Stimulated activated CD4-positive, alpha-beta T cell treated with anti-CD3 and anti-CD28 coated beads, Interleukin-1b, Interleukin-23, amount 100 ng/mL, for 48 hours (primary cell): Measurements from ENCODE around the gene HELT.
A peak's percentile ranks its signal among the peaks of the same experiment; 100 is the strongest.

ENCODE experiments used
- DNase-seq: peaks from one replicate; pipeline ENCODE4 v3.0.0-alpha.2; 2020

The HELT gene

DNA sequence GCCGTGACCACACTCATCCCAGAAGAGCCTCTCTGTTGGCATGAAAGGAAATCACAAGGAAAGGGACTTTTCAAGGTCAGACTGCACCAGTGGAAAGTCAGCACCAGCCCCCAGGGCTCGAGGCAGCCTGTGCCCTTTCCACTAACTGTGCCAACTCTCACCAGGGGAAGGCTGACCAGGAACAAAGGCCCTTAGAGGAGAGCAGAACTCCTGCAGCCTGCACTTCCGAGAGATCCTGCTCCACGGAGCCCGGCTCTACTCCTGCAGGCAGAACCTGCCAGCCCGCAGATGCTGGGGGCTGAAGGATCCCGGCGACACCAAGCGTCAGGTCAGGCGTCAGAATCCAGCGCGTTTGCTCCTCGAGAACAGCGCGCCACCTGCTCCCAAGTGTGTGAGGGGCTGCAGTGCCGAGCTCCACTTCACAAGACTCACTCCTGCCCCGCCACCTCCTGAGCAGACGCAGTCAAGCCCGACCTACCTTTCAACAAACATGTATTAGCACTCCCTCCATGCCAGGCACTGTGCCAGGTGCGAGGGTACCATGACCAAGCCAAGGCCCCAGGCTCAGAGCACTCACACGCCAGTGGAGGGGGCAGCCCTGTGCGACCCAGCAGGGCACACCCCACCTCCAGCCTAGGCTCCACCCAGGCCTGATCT, 13.6 kb upstream of the HELT start:
- no peak for DNase-seq

DNA sequence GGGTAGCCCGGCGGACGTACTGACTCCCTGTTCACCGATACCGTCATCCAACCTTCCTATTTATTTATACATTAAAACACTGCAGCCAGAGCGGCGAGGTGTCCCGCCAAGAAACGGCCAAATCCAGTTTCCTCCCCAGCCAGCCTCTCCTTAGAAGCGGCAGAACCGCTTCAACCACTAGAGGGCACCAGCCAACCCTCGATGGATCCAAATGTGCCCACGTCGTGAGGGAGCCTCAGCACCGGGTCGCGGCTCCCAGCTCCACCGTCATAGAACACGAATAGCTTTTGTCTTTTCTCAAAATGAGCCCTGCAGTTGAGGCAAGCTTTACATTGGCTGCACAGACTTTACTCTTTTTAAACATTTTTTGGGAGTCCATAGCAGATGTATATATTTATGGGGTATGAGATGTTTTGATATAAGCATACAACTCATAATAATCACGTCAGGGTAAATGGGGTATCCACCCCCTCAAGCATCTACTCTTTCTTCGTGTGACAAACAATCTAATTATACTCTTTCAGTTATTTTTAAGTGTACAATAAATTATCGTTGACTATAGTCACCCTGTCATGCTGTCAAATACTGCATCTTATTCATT, 13.0 kb upstream of the HELT start:
- peak; percentile 80 for DNase-seq

DNA sequence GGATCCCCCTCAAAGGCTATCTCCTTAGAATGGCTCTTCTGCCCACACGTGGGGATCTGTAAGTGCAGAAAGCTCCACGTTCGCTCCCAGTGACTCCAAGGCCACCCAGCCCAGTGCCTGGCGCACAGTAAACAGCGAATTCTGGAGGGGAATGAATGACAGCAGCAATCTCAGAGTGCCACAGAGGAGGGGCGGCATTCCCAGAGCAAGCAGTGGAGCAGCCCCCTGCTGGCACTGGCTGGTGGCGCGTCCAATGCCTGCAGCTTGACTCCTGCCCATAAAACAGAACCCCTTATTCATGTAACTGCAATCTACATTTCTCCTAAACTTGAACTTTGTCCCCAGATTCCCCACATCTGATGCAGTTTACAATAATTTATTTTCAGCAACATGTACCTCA, 6.9 kb upstream of the HELT start:
- DNase-seq, result no peak

DNA sequence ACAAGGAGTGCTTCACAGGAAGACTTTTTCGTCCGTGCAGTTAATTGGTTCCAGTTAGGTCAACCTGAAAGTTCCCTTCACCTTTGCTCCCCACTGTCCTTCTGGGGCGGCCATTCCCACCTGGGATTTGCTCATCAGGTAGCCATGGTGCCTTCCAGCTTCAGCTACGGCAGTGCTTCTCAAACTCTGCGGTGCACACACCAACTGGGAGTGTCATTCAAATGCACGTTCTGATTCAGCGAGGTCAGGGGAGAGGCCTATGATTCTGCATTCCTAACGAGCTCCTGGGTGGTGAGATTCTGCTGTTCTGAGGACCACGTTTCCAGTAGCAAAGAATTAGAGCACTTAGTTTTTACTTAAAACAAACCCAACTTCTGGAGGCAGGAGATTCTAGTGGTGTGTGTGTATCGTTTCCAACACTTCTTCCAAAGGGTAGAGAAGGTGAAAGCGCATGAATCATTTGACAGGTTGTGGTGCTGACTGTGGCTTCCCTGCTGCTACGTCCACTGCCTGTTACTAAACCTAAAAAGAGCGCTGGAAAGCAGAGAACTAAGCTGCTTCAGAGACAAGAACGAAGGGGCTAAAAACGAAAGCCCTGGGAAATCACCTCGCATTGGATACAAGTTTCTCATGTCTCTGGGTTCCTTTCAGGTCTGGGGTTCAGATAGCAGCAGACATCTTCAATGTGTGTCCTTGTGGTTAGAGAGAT, 4.7 kb upstream of the HELT start:
- no peak for DNase-seq

DNA sequence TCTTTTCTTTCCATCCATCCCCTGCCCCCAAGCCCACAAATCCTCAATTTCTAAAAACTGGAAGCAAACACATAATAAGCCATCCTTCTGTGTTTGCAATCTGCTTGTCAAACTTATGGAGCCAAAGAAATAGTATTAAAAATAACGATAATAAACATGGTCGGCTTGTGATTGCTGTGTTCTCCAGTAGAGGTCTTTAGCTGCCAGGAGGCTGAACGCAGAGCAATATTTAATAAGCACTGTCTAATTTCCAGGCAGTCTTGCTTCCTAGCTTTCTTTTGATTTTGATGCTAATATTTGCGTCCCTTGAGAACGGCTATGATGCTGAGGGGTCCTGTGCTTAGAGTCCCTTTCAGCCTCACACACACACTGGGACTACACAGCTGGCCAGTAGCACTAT, 3.2 kb upstream of the HELT start:
- no peak for DNase-seq

DNA sequence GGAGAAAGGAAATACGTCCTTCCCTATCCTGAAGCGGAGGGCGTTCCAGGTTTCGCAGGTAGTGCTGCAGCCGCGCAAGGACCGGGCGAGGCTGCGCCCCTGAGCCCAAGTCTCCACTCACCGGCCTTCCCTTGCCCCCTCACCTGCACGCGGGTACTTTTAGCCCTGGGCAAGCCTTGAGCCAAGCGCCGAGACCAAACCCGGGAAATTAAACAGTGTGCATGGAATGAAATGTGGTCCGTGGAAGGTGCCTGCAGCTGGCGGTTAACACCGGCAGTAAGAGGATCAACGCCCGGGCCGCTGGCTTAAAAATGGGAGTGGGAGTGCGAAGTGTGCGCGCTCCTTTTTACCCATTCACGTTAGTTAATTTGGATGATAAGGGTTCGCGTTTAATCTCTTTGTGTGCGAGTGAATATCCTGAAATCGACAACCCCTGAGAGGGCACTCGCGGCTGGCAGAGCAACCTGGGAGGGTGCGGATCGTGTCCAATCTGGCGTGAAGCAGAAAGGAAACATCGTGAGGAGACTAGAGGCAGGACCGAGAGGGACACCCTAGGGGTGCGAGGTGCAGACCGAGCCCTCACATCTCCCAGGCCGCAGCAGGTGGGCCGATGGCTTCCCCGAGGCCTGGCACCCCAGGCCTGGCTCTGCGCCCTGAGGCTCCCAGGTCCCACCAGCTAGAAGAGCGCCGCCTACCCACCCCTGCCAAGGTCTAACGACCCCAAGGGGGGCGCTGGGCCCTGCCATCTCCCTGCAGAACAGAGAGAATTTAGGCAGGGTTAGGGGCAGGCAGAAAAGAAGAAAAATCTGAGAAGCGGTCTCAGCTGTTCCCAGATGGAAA, 2.0 kb upstream of the HELT start:
- DNase-seq, result no peak

DNA sequence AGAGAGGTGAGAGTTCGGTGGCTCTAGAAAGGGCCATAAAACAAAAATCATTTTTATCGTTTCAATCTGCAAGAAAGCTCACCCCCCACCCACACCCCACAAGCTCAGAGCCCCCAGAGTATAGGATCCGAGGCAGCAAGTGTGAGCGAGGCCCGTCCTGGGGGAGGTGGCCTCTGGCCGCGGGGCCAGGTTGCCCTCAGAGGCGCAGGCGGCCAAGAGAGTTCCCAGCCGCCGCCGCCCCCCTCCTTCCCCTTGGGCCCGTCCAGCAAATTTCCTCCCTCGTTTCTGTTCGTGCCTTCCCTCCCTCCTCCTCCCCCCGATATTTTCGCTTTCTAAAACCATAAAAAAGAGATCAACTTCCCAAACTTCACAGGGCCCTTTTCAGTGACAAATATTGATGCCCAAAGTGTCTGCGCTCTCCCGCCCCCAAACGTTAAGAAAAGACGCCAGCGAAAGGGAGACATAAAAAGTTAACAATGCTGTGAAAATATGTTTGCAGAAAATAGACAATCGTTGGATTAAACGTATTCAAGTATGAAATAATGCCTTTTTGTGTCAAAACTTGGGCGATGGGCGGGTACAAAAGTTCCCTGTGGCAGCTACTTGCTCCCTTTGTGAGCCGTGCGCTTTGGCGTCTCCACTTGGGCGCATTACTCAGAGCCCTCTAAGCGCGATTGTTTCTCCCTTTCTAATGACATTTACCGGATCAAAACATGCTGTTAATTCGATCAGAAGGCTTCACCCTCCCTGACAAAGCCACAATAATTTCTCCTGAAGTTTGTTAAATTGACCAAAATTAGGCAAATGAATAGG, 1.1 kb upstream of the HELT start:
- no peak for DNase-seq

DNA sequence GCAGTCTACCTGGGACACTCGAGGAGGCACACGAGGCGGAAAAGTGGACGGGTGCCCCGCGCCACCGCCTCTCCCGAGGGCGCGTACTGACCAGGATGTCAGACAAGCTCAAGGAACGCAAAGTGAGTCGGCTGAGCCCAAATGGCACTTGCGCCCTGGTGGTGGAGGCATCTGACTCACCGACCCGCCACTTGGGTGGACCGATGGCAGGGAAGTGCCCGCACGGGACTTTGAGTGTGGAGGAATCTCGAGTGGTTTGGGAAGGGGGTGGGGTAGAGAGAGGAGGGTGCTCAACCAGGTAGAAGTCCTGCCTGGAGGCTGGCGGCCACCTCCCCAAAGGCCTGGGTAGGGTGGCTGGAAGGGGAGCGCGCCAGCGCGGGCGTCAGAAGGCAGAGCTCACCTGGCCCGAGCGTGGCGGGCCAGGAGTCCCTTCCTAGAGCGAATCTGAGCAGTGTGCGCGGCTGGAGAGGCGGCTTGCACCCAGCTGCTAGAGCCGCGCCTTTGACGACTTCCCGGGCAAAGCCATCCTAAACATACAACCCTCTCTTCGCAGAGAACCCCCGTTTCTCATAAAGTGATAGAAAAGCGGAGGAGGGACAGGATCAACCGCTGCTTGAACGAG, 655 bp downstream of the HELT start:
- DNase-seq, result no peak

DNA sequence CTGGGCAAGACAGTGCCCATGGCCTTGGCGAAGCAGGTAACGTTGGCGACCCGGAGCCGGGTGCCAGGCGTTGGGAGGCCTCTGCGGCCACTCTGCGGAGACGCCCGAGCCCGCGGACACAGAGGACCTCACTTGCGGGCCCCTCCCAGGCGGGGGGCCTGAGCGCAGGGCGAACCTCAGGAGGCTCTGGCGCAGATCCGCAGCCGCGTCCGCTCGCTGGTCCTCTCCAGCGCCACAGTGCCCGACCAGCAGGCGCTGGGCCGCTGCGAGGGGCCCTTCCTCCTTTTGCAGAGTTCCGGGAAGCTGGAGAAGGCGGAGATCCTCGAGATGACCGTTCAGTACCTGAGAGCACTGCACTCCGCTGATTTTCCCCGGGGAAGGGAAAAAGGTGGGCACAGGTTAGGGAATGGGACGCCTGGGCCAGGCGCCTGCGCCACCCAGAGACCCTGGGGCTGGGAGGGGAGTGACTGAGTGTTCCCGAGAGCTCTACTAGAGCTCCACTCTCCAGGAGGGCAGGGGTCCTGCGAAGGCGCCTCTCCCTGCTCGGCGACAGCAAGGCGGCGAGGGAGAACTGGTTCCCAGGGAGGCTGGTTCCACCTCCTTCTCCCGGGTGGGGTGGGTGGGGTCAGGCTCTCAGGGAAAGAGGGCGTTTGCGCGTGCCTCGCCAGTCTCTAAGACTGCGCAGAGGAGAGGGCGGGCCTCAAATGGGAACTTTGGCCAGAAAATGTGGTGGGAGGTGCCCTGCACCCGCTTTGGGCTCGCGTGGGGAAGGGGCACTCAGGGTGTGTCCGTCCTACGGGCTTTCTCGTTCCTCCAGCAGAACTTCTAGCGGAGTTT, 1.4 kb downstream of the HELT start:
- no peak for DNase-seq

DNA sequence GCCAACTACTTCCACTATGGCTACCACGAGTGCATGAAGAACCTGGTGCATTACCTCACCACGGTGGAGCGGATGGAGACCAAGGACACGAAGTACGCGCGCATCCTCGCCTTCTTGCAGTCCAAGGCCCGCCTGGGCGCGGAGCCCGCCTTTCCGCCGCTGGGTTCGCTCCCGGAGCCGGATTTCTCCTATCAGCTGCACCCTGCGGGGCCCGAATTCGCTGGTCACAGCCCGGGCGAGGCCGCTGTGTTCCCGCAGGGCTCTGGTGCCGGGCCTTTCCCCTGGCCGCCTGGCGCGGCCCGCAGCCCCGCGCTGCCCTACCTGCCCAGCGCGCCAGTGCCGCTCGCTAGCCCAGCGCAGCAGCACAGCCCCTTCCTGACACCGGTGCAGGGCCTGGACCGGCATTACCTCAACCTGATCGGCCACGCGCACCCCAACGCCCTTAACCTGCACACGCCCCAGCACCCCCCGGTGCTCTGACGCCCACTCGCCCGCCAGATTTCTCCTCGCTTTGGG, 2.1 kb downstream of the HELT start:
- no peak for DNase-seq

DNA sequence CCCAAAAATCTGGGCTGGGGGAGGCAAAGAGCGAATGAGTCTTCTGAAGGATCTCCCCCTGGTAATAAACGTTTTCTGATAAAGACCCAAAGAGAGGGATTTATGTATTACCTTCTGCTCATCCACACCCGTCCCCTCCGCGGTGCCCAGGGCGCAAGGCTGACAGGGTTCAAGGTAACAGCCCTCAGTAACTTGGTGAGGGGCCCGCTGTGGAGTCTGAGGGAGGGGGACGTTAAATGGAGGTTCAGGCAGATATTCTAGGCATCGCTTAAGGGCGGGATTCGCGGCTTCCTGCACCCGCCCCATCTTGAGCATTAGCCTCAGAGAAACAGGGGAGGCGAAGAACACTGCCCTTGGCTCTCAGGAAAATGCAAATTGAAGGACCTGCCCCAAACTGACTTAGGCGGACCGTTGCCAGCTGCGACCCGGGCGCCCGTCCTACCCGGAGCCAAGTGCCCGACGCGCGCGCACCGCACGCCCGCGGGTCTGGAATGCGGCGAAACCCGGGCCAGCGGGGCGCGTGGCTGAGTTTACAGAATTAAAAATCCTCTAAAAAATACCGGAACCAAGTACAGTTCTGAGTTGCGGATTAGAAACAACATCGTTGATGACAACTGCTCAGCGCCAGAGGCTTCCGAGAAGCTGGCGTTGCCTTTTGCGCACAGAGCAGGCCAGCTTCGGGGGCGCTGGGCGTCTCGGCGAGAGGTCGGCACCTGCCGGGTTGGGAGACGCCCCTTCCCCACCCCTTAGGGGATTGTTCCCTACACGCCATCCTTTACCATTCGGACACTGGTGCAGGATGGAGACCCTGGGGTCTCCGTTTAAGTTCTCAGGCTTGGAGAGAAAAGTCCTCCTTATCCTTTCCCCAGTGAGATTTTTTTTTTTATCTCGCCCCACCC, 2.8 kb downstream of the HELT start:
- DNase-seq, result no peak

DNA sequence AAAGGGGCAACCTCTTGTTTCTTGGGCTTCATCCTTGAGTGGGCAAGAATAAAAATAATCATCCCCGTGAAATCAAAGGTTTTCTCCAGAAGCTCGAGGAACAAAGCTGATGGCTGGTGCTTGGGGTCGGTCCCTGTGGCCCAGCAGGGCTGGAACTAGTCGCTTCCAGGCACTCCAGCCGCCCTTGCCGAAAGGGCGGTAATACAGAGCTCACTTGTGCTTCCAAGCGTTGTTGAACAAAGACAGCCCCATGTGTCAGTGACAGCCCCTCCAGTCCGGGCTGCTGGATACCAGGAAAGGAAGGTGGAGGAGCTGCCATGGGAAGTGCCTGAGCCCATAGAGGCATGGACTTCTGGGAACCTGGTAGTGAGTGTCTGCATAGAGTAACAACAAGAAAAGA, 5.2 kb downstream of the HELT start:
- DNase-seq, result no peak

DNA sequence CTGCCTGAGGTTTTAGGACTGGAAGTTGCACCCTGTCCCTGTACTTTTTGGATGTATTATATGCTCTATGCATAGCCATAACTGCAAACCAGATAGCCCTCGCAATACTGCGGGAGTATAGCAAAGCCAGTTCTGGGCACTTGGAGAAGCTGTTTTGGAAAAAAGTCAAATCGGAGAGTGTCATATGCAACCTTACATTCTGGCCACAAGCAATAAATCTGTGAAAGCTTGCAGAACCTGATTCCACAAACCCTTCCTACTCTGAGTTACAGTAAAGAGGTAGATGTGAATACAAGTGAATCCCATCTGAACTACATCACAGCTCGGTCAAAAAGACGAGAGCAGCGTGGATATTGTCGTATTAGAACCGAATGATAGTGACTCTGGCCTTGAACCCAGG, 10.3 kb downstream of the HELT start:
- no peak for DNase-seq

DNA sequence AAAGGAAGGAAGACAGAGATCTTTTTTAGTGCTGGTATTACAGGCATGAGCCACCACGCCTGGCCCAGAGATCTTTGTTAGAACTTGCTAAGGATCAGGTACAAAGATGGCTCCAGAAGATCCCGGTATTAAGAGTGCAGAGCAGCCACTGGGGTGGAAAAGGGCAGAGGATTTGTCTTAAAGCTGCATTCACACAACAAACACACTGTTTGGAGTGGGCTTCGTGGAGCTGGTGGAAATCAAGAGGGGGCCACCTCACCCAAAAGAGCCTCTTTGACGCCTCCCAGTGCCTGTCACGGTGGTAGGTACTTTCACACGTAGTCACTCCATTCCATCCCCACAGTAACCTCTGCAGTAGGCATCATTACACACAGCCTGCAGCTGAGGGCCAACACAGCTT, 13.3 kb downstream of the HELT start:
- DNase-seq, result no peak

DNA sequence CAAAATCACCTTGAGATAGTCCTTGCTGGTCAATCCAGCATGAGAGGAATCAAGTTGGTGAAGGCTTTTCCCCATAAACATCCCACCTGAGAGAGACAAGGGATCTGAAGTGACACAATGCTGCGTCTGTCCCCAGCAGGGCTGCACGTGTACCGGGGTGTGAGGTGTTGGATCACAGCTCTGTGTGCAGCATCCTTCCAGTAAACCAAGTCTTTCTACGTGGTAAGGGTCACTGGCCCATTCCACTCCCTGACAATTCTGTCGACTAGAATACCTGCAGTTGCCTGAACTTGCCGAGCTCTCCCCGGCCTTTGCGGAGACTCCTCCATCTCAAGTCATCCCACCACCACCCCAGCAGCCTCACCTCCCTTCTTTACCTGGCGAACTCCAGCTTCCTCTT, 14.8 kb downstream of the HELT start:
- no peak for DNase-seq

DNA sequence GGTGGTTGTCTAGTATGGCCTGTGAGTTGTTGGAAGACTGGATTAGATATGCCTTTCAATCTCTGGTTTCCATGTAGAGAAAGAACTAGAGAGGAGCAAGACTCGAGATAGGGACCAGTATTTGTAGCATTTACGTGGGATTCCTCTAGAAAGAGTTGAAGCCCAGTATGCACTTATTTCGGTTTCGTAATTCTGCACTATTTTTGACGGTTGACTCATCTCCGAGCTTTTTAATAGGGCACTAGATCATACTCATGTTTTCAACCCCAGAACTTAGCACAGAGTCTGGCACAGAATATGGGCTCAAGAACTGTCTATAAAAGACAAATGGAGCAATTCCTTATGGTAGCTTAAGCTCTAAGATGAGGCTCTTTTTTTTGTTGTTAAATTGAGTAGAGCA, 15.7 kb downstream of the HELT start:
- no peak for DNase-seq

DNA sequence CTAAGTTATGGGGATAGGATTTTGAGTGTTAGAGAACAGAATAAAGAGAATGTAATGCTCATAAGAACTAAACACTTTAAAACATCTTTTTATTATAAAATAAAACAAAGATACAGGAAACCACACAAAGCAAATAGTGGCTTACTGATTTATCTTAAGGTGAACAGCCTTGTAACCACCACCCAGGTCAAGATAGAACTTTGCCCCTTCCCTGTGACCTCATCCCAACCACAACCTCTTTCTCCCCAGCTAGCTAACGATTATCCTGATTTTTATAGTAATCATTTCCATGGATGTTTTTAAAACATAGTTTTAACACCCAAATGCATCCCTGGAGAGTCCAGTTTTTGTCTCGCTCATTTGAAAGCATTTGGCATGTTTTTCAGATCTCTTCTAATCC, 17.0 kb downstream of the HELT start:
- DNase-seq, result no peak

DNA sequence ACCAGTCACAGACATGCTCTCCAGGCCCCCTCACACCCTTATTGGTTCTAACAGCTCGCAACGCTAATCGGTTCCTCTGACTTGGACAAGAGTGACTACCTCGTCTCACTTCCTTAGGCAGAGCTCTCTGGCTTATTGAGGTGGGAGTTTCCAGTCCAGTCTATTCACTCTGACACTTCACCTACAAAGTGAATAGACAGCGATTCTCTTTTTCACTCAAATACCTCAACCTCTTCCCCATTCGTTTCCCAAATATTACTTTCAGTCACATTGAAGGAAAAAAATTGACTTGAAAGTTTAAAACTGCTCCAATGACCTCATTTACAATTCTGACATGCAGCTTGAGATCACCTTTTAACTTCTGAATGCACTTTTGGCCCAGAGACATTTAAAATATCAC, 17.7 kb downstream of the HELT start:
- no peak for DNase-seq

DNA sequence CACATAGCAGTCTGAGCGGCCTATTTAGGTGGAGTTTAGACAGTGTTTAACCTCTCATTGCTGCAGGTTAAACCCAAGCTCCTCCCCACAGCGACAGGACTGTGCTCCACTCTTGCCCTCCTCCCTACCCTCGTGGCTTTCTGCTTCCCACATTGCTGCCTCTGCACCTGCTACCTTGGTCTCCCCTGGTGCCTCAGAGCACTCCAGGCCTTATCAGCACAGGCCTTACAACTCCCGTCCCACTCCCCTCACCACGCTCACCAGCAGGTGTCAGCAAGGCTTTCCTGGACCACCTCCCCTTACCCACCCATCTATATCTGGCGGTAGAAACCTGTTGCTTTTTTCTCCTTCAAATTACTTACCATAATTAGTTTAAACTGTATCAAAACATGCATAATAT, 18.6 kb downstream of the HELT start:
- DNase-seq, result no peak
